Activated T-cell treated with anti-CD3 and anti-CD28 coated beads, Interleukin-2, amount 50 U/mL, for 72 hours (primary cell): ENCODE data around the gene ABL1. TPM values are rescaled to one million over a fixed set of nuclear protein-coding genes. Genes with fewer than 3 reads are reported as not detected.
"Not testable (repeated sequence)": the region's sequence is repeated elsewhere in the genome, so short reads cannot be mapped to it uniquely, and the experiment has no call there.

Source experiments
- ATAC-seq, 2 donors: fragments of 150-1000 bp; cut with Tn5 transposase; replicated peaks in 1 of 2; 2 replicates each; pipeline ENCODE4 v1.10.0; 2021; ENCODE audit warnings: moderate library complexity in 2 of 2, mild to moderate bottlenecking in 1 of 2
- DNase-seq, 2 donors: peaks; one replicate each; pipeline ENCODE4 v3.0.0; 2021 to 2022; ENCODE audit warnings: mixed read lengths in 1 of 2
- H3K27ac Mint-ChIP-seq: one replicate; pipeline ENCODE4 v1.8.0; 2022; ENCODE audit warnings: mild to moderate bottlenecking, moderate library complexity, mixed read lengths
- H3K27me3 Mint-ChIP-seq: one replicate; pipeline ENCODE4 v1.8.0; 2022; ENCODE audit warnings: low read depth, mixed read lengths
- H3K36me3 Mint-ChIP-seq, 2 donors: one replicate each; pipeline ENCODE4 v1.8.0; 2022; ENCODE audit warnings: mixed read lengths in 2 of 2, mild to moderate bottlenecking in 1 of 2; ENCODE audit not compliant: insufficient read depth in 2 of 2
- H3K4me1 Mint-ChIP-seq: one replicate; pipeline ENCODE4 v1.8.0; 2022; ENCODE audit warnings: low read depth, mixed read lengths
- H3K4me3 Mint-ChIP-seq, 2 donors: one replicate each; pipeline ENCODE4 v1.8.0; 2022; ENCODE audit warnings: mild to moderate bottlenecking in 2 of 2, mixed read lengths in 2 of 2, moderate library complexity in 2 of 2
- H3K9me3 Mint-ChIP-seq, 2 donors: one replicate each; pipeline ENCODE4 v1.8.0; 2022; ENCODE audit warnings: mixed read lengths in 2 of 2
- total RNA-seq, 2 donors: library from RNA; stranded (reverse); gene quantifications; one replicate each; pipeline ENCODE4 v1.2.3, GENCODE V29; 2022

ABL1 gene
- 10 to 100 TPM; 36.5 to 39.9 TPM for total RNA-seq

- peak; percentile 87 to 88 for DNase-seq
- Mint-ChIP-seq H3K9me3 (no peaks in the 10 kb centered on the region), H3K4me3 (peak within 1 kb of the TSS; percentile 92 to 97), H3K4me1 (peaks cover 30% of the 10 kb centered on the region), H3K36me3 (peaks cover 1 to 2% of the 10 kb centered on the region in 2 donors), H3K27me3 (no peaks in the 10 kb centered on the region), H3K27ac (peak within 1 kb of the TSS; percentile 98)
- ATAC-seq: peak; percentile 95 to 97
These were observed at the start of gene ABL1 for GRCh38 chr9:130834371-130835336. ABL1 (plus strand) TSS chr9:130835254; CDS start chr9:130835447, 193 bp downstream.

DNA sequence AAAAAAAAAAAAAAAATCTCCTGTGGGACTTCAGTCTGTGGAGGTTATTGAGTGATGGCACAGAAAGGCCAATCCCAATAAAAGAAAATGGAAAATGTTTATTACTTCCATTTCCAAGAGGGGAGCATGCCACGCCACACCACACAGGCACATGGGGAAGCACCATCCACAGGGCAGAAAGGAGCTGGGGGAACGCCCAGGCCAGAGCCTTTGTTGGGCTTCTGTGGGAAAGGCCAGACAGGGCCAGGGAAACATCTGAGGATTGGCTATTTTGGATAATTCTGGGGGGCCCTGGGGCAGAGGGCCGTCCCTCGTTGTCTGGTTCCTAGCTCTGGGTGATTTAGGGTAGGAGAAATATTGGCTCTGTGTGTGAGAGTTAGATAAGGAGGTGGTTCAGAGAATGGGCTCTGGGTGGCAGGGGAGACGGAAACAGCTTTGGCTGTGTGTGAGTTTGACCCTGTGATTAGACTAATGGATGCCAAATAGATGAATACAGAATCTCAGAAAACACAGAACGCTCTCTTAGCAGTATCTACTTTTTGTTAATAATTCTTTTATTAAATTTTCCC lies 49.0 kb upstream of the ABL1 start:
- DNase-seq: no peak
- Mint-ChIP-seq H3K27me3 (no peaks in the 10 kb centered on the region), H3K9me3 (peaks cover 5 to 6% of the 10 kb centered on the region in 2 donors), H3K4me3 (no peak overlapping the region), H3K36me3 (peaks cover 6 to 12% of the 10 kb centered on the region in 2 donors), H3K4me1 (no peaks in the 10 kb centered on the region), H3K27ac (no peak overlapping the region)
- no peak for ATAC-seq

- no peak overlapping the region for H3K4me3 Mint-ChIP-seq
- ATAC-seq: no peak
- H3K27me3 Mint-ChIP-seq: no peaks in the 10 kb centered on the region
- no peak for DNase-seq
- no peaks in the 10 kb centered on the region for H3K4me1 Mint-ChIP-seq
- H3K9me3 Mint-ChIP-seq: peaks cover 5 to 6% of the 10 kb centered on the region in 2 donors
- no peak overlapping the region for H3K27ac Mint-ChIP-seq
- H3K36me3 Mint-ChIP-seq: peaks cover 6 to 12% of the 10 kb centered on the region in 2 donors
These were observed 48.5 kb upstream of the ABL1 start for GRCh38 chr9:130786526-130786925.

DNA sequence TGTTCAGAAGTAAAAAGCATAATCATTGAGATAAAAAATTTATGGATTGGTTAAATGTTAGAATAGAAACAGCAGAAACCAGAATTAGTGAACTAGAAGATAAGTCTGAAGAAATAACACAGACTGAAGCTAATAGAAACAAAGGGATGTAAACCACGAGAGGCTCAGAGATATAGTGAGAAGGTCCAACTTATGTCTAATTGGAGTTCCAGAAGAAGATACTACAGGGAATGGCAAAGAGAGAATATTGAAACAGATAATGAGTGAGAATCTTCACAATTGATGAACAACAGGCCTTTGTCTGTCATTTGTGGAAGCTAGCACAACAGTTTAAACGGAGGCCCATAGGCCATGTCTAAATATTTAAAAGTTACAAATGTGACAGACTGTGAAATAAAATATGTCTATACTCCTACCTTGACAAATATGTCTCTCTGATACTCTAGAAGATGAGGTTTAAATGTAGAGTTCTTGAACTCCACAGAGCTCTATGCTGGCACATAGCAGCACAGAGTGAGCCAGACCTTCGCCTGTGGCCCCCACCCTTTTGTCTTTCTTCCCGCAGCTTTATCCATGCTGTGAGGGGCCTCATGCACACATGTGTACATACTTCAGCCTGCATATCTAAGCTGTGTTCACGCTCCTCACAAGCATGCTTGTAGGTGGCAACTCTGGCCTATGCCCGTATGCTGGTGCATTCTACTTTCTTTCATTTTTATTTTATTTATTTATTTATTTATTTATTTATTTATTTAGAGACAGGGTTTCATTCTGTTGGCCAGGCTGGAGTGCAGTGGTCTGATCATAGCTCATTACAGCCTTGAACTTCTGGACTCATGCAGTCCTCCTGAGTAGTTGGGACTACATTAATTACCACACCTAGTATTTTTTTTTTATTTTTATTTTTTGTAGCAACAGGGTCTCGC lies 45.0 kb upstream of the ABL1 start:
- Mint-ChIP-seq H3K9me3 (peaks cover 5 to 6% of the 10 kb centered on the region in 2 donors), H3K36me3 (peaks cover 6 to 12% of the 10 kb centered on the region in 2 donors), H3K4me3 (no peak overlapping the region), H3K4me1 (no peaks in the 10 kb centered on the region), H3K27me3 (no peaks in the 10 kb centered on the region), H3K27ac (no peak overlapping the region)
- ATAC-seq: no peak
- DNase-seq: no peak

DNA sequence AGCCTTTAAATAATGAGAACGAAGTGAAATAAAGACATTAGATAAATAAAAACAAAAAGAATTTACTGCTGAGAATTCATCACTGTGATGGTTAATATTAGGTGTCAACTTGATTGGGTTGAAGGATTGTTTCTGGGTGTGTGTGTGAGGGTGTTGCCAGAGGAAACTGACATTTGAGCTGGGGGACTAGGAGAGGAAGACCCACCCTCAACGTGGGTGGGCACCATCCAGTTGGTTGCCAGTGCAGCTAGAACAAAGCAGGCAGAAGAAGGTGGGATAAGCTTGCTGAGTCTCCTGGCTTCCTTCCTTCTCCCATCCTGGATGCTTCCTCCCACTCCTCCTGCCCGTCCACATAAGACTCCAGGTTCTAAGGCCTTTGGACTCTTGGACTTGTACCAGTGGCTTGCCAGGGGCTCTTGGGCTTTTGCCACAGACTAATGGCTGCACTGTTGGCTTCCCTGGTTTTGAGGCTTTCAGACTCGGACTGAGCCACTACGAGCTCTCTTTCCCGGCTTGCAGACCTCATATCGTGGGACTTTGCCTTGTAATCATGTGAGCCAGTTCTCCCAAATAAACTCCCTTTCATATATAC lies 43.7 kb upstream of the ABL1 start:
- H3K27me3 Mint-ChIP-seq: no peaks in the 10 kb centered on the region
- H3K4me3 Mint-ChIP-seq: no peak overlapping the region
- H3K9me3 Mint-ChIP-seq: peaks cover 5 to 6% of the 10 kb centered on the region in 2 donors
- peaks cover 6 to 12% of the 10 kb centered on the region in 2 donors for H3K36me3 Mint-ChIP-seq
- no peak overlapping the region for H3K27ac Mint-ChIP-seq
- DNase-seq (no peak), ATAC-seq (no peak)
- no peaks in the 10 kb centered on the region for H3K4me1 Mint-ChIP-seq

DNA sequence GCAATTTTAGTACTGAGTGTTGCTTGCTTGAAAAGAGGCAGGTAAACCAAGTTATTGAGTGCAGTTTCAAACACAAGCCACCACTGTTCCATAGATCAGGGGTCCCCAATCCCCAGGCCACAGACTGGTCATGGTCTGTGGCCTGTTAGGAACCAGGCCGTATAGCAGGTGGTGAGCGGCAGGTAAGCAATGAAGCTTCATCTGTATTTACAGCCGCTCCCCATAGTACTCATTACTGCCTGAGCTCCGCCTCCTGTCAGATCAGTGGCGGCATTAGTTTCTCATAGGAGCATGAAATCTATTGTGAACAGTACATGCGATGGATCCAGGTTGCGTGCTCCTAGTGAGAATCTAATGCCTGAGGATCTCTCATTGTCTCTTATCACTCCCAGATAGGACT lies 41.5 kb upstream of the ABL1 start:
- Mint-ChIP-seq H3K27me3 (no peaks in the 10 kb centered on the region), H3K4me1 (no peaks in the 10 kb centered on the region), H3K9me3 (peaks cover 5 to 6% of the 10 kb centered on the region in 2 donors), H3K4me3 (no peak overlapping the region), H3K36me3 (peaks cover 6 to 12% of the 10 kb centered on the region in 2 donors), H3K27ac (no peak overlapping the region)
- DNase-seq (no peak), ATAC-seq (no peak)

DNA sequence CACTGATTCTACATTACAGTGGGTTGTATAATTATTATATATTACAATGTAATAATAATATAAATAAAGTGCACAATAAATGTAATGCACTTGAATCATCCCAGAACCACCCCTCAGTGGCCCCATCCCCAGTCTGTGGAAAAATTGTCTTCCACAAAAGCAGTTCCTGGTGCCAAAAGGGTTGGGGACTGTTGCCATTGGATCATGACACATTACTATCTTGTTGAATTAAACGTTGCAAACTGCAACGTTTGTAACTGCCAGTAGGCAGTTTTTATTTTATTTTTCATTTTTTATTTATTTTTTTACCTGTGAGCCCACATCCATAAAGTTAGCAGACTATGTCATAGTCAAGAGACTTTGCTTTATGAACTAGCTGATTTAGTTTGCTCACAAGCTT lies 41.0 kb upstream of the ABL1 start:
- not testable (repeated sequence) for H3K36me3 Mint-ChIP-seq, H3K27me3 Mint-ChIP-seq, H3K4me3 Mint-ChIP-seq, H3K4me1 Mint-ChIP-seq, ATAC-seq, H3K9me3 Mint-ChIP-seq, DNase-seq, H3K27ac Mint-ChIP-seq

DNA sequence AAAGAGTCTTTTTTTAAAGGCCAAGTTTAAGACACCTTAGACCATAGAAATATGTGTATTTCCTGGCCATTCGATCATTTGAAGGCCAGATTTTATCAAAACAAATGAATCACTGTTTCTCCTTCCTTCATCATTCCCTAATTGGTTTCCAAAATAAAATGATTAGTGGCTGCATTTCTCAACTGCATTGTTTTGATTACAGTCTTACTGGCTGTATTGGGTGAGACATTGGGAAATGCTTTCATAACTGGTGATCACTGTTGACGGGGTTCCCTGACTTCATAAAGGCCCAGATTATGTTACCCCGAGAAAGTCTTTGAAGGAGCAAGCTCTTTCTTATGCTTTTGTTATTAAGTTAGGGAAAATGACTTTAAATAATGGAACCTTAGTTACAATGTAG lies 40.6 kb upstream of the ABL1 start:
- not testable (repeated sequence) for H3K9me3 Mint-ChIP-seq, H3K4me1 Mint-ChIP-seq, ATAC-seq, H3K4me3 Mint-ChIP-seq, H3K27me3 Mint-ChIP-seq, H3K36me3 Mint-ChIP-seq, H3K27ac Mint-ChIP-seq, DNase-seq

- no peaks in the 10 kb centered on the region for H3K36me3 Mint-ChIP-seq
- H3K4me1 Mint-ChIP-seq: no peaks in the 10 kb centered on the region
- no peak for ATAC-seq
- no peak overlapping the region for H3K4me3 Mint-ChIP-seq
- H3K9me3 Mint-ChIP-seq: no peaks in the 10 kb centered on the region
- DNase-seq: no peak
- no peak overlapping the region for H3K27ac Mint-ChIP-seq
- H3K27me3 Mint-ChIP-seq: no peaks in the 10 kb centered on the region
These were observed 40.0 kb upstream of the ABL1 start for GRCh38 chr9:130794923-130795495.

DNA sequence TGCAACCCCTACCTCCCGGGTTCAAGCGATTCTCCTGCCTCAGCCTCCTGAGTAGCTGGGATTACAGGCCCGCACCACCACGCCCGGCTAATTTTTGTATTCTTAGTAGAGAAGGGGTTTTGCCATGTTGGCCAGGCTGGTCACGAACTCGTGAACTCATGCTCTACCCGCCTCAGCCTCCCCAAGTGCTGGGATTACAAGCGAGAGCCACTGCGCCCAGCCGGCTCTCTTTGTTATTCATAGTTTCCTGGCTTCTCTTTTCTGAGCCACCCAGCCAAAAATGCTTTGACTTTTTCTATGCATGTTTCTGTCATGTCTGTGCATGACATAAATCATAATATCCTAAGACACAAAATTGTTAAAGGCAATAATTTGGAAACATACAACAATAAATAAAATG lies 31.9 kb upstream of the ABL1 start:
- not testable (repeated sequence) for H3K27ac Mint-ChIP-seq, H3K27me3 Mint-ChIP-seq, DNase-seq, H3K36me3 Mint-ChIP-seq, H3K9me3 Mint-ChIP-seq, H3K4me3 Mint-ChIP-seq, ATAC-seq
- H3K4me1 Mint-ChIP-seq: peaks cover 16% of the 10 kb centered on the region

DNA sequence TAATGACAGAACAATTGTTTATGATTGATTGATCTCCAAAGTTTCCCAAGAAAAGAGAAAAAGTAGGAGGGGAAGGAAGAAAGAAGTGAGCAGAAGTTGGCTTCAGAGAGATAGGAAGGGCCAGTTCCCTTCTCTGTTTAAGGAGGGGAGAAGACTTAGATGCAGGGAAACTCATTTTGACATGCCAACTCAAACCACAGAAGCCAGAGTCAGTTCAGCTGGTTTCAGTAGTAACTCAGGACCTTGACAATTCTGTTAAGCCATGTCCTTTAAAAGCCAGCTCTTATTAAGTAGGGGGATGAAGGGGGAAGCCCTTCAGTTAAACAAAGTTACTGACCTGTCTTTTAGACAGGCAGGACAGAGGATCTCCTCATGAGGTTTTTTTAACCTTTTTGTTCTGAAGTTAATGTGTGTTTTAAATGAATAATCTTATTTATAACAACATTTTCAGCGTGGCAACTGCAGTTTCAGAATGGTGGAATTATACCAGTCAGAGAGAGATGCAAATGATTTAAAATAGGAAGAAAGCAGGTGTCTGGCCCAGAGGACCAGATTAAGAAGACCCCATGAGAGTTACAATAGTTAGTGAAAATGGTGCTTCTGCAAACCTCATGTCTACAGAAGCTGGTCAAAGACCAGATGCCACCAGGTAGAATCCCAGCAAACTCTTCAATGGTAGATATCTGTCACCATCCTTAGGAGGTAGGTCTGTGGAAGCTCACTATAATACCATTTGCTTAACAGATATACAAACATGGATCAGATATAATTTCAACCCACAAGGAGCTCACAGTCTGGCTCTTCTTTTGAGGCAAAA lies 29.3 kb upstream of the ABL1 start:
- ATAC-seq (no peak), DNase-seq (no peak)
- Mint-ChIP-seq H3K9me3 (peaks cover 0 to 4% of the 10 kb centered on the region in 2 donors), H3K36me3 (peaks cover 3% of the 10 kb centered on the region in 2 donors), H3K27me3 (no peaks in the 10 kb centered on the region), H3K27ac (peak overlapping the region; percentile 2), H3K4me1 (peaks cover 16% of the 10 kb centered on the region), H3K4me3 (no peak overlapping the region)

DNA sequence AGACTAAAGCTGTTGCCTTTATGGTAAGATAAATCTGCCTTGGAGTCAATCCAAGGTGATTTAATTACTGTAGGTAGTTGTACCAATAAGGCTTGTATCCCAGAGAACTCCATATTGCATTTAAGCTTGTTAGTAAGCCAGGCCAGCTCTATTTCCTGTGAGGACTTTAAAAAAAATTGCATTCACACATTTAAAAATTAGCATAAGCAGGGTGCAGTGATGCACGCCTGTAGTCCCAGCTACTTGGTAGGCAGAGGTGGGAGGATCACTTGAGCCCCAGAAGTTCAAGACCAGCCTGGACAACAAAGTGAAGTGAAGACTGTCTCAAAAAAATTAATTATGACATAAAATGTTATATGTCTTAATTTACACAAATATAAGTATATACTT lies 28.7 kb upstream of the ABL1 start:
- Mint-ChIP-seq H3K36me3 (peaks cover 3% of the 10 kb centered on the region in 2 donors), H3K4me1 (peaks cover 16% of the 10 kb centered on the region), H3K27me3 (no peaks in the 10 kb centered on the region), H3K4me3 (no peak overlapping the region), H3K9me3 (peaks cover 0 to 5% of the 10 kb centered on the region in 2 donors), H3K27ac (no peak overlapping the region)
- ATAC-seq (no peak), DNase-seq (no peak)
